ENCODE data around the gene AGRP.

The AGRP gene

GRCh38 chr16:67463059-67463458, 20.3 kb downstream of the AGRP start:
- no peak for DNase-seq

- DNase-seq = no peak
These were observed 21.1 kb downstream of the AGRP start for GRCh38 chr16:67462279-67462655.

- DNase-seq = no peak
These were observed 21.6 kb downstream of the AGRP start for GRCh38 chr16:67461600-67462278.

- no peak for DNase-seq
These were observed 22.4 kb downstream of the AGRP start for GRCh38 chr16:67460961-67461360.

- no peak for DNase-seq
These were observed 23.2 kb downstream of the AGRP start for GRCh38 chr16:67460168-67460567.

DNA sequence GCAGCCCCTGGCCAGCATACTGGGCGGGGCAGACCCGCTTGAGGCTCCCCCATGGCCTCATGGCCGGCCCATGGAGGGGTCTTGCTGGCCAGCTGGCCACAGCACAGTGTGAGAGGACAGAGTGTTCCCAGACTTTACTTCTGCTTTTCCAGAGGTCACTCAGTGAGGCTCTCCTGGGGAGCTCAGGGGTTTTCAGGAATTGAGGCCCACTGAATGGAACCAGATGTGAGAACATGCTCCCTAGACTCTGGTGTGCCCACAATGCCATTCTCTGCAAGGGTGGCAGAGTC, 23.5 kb downstream of the AGRP start:
- no peak for DNase-seq

DNA sequence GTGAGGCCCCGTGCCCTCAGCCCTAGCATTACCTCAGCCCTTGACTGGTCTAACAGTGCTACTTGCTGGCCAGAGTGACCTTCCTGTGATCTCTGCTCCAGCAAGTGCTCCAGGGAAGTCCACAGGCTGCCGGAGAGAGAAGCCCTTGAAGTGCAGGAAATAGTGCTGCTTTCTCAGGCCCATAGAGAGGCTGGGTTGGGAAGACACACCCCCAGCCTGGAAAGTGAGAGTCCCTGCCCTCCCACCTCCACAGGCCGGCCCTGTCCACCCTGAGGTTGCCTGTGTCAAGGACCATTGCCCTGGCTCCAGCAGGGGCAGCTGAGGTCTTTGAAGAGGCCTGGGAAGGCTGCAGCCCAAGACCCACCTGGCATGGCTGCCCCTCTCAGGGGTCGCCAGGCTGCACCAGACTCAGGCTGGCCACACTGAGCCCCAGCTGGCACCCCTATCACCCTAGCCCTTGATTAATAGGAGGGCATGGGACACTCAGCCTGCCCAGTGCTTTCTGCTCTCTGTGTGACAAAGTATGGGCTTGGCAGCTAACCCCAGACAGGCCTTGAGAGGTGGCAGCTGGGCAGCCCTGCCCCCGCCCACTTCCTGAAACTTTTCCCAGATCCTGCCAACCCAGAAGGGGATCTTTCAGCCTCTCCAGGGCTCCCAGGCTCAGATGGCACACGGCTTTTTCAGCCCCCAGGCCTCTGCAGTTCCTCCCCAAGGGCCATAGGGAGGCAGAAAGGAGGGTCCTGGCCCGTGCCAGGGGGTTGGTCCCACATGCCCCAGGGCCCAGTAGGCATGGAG, 24.1 kb downstream of the AGRP start:
- DNase-seq = no peak

DNA sequence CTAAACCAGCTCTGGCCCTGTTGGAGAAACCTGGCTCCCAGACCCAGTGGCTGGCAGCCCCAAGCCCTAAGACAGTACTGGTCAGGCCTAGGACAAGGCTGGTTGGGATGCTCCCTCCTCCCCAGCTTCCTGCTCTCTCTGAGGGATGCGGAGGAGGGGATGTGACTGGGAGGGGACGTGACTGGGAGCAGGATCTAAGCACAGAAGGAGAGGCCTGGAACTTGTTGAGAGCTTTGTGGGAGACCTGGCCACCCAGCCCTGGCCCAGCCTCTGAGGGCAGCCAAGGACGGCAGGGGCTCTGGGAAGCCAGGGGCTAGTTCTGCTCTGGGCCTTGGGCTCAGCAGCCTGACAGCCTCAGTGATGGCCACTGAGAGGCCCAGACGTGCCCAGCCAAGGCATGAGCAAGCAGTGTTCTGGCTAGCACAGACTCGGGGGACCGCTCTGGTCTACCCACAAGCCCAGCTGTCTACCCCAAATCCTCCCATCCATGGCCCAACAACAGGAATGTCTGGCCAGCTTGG, 25.2 kb downstream of the AGRP start:
- no peak for DNase-seq

- DNase-seq = no peak
These were observed 25.7 kb downstream of the AGRP start for GRCh38 chr16:67457611-67458010.

- no peak for DNase-seq
These were observed 26.8 kb downstream of the AGRP start for GRCh38 chr16:67456391-67457081.

DNA sequence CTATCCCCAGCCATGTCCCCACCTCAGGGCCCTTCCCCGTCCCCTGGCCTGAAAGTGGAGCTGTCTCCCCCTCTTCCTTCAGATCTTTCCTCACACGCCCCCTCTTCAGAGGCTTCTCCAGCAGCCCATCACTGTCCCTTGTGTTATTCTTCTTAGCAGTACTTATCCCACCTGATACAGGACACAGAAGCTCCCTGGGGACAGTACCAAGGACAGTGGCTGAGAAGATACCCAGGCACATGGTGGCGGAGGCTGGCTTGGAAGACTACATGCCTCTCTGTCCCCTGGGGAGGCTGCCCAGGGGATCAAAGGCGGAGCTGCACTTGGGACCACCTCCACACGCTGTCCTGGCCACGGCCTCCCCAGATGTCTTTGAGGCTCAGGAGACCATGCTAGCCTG, 28.5 kb downstream of the AGRP start:
- no peak for DNase-seq

DNA sequence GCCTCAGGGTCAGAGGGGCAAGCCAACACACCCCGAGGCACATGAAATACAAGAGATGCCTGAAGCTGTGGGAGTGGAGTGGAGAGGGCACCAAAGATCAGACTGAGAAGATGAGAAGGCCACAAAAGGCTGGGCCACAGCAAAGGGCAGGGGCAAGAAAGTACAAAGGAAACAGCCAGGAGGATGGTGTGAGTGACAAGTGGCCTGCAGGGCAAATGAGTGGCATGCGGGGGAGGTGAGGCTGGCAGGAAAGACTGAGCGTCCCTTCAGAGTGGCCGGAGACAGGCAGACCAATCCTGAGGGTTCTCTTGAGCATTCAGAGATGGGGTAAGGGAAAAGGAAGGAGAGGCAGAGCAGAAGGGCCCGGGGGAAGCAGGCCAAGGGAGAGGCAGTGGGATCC, 29.2 kb downstream of the AGRP start:
- no peak for DNase-seq

DNA sequence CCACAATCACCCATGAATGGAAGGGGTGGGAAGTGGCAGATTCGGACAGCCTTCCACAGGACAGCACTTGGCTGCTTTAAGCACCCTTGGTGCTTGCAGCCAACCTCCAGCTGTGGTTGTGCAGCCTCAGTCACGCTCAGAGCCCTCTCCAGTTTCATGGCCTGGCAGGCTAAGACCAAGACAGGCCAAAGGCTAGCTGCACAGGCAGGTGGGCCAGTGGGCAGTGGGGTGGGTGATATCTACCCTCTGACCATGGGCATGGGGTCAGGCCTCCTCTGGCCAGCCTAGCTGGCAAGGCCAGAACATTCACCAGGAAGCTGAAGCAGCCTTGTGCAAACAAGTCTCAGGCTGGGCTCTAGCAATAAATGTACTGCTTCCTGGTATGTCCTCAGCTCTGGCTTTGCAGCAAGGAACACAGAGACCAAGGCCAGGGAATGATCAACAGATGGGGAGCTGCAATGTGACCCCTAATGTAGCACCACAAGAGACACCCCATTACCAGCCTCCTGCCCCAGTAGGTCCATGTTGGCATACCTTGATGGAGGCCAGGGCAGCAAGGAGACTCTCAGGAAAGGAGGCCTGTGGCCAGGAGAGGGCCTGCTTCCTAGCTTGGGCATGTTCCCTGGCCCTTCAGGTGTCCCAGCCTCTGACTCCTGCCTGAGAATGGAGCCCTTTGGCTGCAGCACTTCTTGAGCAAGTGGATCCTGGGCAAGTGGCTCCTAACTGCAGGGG, 31.5 kb downstream of the AGRP start:
- DNase-seq = no peak

- DNase-seq = no peak
These were observed 32.2 kb downstream of the AGRP start for GRCh38 chr16:67451061-67451703.

GRCh38 chr16:67449739-67450138, 33.6 kb downstream of the AGRP start:
- DNase-seq = no peak

GRCh38 chr16:67449336-67449735, 34.0 kb downstream of the AGRP start:
- no peak for DNase-seq

DNA sequence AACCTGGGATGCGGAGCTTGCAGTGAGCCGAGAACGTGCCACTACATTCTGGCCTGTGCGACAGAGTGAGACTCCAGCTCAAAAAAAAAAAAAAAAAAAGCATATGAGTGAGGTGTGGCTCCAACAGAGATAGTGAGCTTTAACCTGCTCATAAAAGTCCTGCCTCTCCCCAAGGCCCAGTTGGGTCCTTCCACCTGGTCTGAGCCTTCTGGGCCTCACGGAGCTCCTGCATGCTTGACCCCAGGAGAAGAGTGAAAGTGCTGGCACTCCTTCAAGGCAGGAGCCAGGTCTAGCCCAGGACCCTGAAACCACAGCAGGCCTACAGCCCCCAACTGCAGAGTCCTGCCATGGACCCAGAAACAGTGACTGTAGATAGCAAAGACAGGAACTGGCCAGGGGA, 34.8 kb downstream of the AGRP start:
- no peak for DNase-seq

- peak; percentile 49 for DNase-seq
These were observed 35.8 kb downstream of the AGRP start for GRCh38 chr16:67447508-67448076.

DNA sequence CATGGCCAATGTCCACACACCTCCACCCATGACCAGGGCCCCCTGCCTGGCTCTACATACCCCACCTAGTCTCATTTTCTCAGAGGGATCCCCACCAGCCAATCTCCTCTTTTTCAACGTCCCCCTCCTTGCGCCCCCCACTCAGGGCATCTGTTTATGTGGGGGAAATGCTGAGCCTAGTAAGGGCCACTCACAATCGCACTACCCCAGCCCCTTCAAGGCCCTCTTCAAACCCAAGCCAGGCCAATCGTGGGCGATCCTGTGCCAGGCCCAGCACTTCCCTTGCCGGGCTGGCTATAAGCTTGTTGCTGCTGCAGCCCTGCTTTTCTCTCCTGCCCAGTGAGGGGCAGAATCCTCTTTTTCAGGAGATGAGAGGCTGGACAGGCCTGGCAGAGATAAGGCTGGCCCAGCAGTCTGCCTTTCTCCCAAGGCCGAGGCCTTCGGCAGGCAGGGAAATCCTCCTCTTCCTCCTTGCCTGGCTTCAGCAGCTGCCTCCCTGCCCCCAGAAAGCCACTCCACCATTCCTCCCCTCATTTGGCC, 36.3 kb downstream of the AGRP start:
- no peak for DNase-seq

GRCh38 chr16:67445913-67446907, 37.1 kb downstream of the AGRP start:
- DNase-seq = no peak

DNA sequence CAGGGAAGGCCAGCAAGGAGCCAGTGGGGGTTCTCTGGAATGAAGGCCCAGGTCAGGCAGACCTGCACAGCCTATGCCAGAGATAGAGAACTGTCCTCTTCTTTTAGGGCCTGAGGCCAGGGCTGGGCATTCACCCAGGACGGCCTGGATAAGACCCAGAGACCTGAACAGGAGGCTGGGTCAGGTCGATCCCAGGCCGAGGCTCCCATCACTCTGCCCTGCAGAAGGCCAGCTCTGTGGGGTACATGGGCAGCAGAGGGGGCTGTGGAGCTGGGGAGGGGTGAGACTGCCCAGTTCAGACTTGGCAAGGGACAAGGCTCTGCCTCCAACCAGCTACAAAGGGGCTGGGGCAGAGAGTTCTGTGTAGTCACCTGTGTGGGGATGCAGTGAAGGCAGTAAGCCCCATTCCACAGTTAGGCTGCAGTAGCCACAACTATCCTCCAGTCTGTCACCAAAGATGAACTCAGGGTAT, 37.9 kb downstream of the AGRP start:
- no peak for DNase-seq

Data from activated CD8-positive, alpha-beta memory T cell treated with anti-CD3 and anti-CD28 coated beads, Interleukin-2, amount 50 U/mL, for 4 hours (primary cell).